ENCODE data around the gene IMMP2L. TPM values are rescaled to one million over a fixed set of nuclear protein-coding genes. Genes with fewer than 3 reads are reported as not detected.

IMMP2L gene
- total RNA-seq, 1 experiment from 2014 or later = 8.8 TPM

DNA sequence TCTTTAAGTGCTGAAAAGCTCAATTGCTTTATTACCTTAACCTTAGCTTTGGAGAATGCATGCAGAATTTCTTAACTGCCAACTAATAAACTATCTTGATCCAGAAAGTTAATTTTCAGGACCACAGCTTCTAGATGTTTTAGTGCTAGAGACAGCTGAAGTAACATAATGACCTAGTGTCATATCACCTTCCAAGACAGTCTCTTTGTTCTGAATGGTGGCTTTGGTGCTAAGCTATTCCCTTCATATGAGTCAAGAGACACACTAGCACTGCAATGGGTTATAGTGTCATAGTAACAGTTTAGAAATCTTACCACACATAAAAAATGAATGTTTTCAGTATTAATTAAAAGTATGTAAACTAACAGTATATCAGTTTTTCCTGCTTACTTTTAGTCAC is 586.8 kb downstream of the IMMP2L start:
- Histone ChIP-seq H3K36me3 (ENCODE audit: control insufficient read depth, insufficient read depth, low read length) (no peaks in the 10 kb centered on the region), H3K27ac (ENCODE audit: low read length) (no peak overlapping the region), H3K9me3 (ENCODE audit: control insufficient read depth, insufficient read depth, low read depth, low read length) (peaks cover 3% of the 10 kb centered on the region; the same call in 1 of the 2 replicates), H3K4me1 (ENCODE audit: control insufficient read depth, insufficient read depth, low read length) (no peaks in the 10 kb centered on the region), H3K4me3 (ENCODE audit: low read depth in 2 of 2, low read length in 2 of 2) (no peak overlapping the region), H3K27me3 (ENCODE audit: control insufficient read depth, insufficient read depth, low read length) (no peaks in the 10 kb centered on the region)
- ATAC-seq (no peak), DNase-seq (ENCODE audit: low read depth, low spot score) (no peak)
- intact Hi-C loops (cut with micrococcal nuclease; ENCODE audit: unreplicated experiment) = no loop called here
- no TSS peak for BruUV-seq (replicated peaks)
- in situ Hi-C loops (cut with HindIII; ENCODE audit: low pct_unique_long_range_greater_than_20kb, low sequenced_read_pairs) = no loop called here
- TF ChIP-seq, protein P1, sequence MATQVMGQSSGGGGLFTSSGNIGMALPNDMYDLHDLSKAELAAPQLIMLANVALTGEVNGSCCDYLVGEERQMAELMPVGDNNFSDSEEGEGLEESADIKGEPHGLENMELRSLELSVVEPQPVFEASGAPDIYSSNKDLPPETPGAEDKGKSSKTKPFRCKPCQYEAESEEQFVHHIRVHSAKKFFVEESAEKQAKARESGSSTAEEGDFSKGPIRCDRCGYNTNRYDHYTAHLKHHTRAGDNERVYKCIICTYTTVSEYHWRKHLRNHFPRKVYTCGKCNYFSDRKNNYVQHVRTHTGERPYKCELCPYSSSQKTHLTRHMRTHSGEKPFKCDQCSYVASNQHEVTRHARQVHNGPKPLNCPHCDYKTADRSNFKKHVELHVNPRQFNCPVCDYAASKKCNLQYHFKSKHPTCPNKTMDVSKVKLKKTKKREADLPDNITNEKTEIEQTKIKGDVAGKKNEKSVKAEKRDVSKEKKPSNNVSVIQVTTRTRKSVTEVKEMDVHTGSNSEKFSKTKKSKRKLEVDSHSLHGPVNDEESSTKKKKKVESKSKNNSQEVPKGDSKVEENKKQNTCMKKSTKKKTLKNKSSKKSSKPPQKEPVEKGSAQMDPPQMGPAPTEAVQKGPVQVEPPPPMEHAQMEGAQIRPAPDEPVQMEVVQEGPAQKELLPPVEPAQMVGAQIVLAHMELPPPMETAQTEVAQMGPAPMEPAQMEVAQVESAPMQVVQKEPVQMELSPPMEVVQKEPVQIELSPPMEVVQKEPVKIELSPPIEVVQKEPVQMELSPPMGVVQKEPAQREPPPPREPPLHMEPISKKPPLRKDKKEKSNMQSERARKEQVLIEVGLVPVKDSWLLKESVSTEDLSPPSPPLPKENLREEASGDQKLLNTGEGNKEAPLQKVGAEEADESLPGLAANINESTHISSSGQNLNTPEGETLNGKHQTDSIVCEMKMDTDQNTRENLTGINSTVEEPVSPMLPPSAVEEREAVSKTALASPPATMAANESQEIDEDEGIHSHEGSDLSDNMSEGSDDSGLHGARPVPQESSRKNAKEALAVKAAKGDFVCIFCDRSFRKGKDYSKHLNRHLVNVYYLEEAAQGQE (IDR thresholded peaks at IDR 0.05; ENCODE audit: insufficient read depth in 1 of 2, low read depth in 2 of 2, low read length in 1 of 2) = no peak
- TF ChIP-seq TCF7L2 (IDR thresholded peaks at IDR 0.05; ENCODE audit: low read depth, low read length) (no peak), POLR2AphosphoS5 (IDR thresholded peaks at IDR 0.05; ENCODE audit: low read depth, low read length) (no peak), SIN3A (IDR thresholded peaks at IDR 0.05; ENCODE audit: borderline replicate concordance, insufficient read depth, low read depth, low read length) (no peak)
- TF ChIP-seq, protein P2, sequence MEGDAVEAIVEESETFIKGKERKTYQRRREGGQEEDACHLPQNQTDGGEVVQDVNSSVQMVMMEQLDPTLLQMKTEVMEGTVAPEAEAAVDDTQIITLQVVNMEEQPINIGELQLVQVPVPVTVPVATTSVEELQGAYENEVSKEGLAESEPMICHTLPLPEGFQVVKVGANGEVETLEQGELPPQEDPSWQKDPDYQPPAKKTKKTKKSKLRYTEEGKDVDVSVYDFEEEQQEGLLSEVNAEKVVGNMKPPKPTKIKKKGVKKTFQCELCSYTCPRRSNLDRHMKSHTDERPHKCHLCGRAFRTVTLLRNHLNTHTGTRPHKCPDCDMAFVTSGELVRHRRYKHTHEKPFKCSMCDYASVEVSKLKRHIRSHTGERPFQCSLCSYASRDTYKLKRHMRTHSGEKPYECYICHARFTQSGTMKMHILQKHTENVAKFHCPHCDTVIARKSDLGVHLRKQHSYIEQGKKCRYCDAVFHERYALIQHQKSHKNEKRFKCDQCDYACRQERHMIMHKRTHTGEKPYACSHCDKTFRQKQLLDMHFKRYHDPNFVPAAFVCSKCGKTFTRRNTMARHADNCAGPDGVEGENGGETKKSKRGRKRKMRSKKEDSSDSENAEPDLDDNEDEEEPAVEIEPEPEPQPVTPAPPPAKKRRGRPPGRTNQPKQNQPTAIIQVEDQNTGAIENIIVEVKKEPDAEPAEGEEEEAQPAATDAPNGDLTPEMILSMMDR (IDR thresholded peaks at IDR 0.05) = no peak
- ChIA-PET CTCF (no interaction called here), POLR2A (no interaction called here)

DNA sequence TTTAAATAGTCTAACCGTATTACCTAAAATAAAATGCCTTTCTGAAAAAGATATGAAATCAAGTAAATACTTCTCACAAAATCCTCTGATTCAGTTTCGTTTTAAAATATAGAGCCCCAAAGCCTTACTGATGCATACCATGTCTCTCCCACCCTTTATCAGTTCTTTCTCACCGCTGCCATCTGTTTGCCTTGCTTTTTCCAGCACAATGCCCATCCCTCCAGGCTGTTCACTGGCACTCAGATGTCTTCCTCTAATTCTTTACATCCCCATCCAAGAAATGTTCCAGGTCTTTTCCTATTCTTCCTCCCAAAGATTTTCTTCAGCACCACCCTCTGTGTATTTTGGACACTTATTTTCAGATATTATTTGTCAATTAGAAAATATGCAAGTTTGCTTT is 587.9 kb downstream of the IMMP2L start:
- Histone ChIP-seq H3K9me3 (ENCODE audit: control insufficient read depth, insufficient read depth, low read depth, low read length) (peaks cover 3% of the 10 kb centered on the region; the same call in 1 of the 2 replicates), H3K36me3 (ENCODE audit: control insufficient read depth, insufficient read depth, low read length) (no peaks in the 10 kb centered on the region), H3K4me1 (ENCODE audit: control insufficient read depth, insufficient read depth, low read length) (no peaks in the 10 kb centered on the region), H3K27me3 (ENCODE audit: control insufficient read depth, insufficient read depth, low read length) (no peaks in the 10 kb centered on the region), H3K27ac (ENCODE audit: low read length) (no peak overlapping the region), H3K4me3 (ENCODE audit: low read depth in 2 of 2, low read length in 2 of 2) (no peak overlapping the region)
- DNase-seq (ENCODE audit: low read depth, low spot score) (no peak), ATAC-seq (no peak)
- intact Hi-C loops (cut with micrococcal nuclease; ENCODE audit: unreplicated experiment) (no loop called here), in situ Hi-C loops (cut with HindIII; ENCODE audit: low pct_unique_long_range_greater_than_20kb, low sequenced_read_pairs) (no loop called here)
- ChIA-PET CTCF (no interaction called here), POLR2A (no interaction called here)
- TF ChIP-seq POLR2AphosphoS5 (IDR thresholded peaks at IDR 0.05; ENCODE audit: low read depth, low read length) = no peak
- no peak for TF ChIP-seq TCF7L2 (IDR thresholded peaks at IDR 0.05; ENCODE audit: low read depth, low read length)
- TF ChIP-seq, protein P1 (IDR thresholded peaks at IDR 0.05; ENCODE audit: insufficient read depth in 1 of 2, low read depth in 2 of 2, low read length in 1 of 2) = no peak
- TF ChIP-seq, protein P2 (IDR thresholded peaks at IDR 0.05) = no peak
- TF ChIP-seq SIN3A (IDR thresholded peaks at IDR 0.05; ENCODE audit: borderline replicate concordance, insufficient read depth, low read depth, low read length) = no peak
- no TSS peak for BruUV-seq (replicated peaks)
